ENCODE data around the gene IRAK3. TPM values are rescaled to one million over a fixed set of nuclear protein-coding genes. Genes with fewer than 3 reads are reported as not detected.

IRAK3 gene, protein sequence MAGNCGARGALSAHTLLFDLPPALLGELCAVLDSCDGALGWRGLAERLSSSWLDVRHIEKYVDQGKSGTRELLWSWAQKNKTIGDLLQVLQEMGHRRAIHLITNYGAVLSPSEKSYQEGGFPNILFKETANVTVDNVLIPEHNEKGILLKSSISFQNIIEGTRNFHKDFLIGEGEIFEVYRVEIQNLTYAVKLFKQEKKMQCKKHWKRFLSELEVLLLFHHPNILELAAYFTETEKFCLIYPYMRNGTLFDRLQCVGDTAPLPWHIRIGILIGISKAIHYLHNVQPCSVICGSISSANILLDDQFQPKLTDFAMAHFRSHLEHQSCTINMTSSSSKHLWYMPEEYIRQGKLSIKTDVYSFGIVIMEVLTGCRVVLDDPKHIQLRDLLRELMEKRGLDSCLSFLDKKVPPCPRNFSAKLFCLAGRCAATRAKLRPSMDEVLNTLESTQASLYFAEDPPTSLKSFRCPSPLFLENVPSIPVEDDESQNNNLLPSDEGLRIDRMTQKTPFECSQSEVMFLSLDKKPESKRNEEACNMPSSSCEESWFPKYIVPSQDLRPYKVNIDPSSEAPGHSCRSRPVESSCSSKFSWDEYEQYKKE
- 6.9 TPM for total RNA-seq

DNA sequence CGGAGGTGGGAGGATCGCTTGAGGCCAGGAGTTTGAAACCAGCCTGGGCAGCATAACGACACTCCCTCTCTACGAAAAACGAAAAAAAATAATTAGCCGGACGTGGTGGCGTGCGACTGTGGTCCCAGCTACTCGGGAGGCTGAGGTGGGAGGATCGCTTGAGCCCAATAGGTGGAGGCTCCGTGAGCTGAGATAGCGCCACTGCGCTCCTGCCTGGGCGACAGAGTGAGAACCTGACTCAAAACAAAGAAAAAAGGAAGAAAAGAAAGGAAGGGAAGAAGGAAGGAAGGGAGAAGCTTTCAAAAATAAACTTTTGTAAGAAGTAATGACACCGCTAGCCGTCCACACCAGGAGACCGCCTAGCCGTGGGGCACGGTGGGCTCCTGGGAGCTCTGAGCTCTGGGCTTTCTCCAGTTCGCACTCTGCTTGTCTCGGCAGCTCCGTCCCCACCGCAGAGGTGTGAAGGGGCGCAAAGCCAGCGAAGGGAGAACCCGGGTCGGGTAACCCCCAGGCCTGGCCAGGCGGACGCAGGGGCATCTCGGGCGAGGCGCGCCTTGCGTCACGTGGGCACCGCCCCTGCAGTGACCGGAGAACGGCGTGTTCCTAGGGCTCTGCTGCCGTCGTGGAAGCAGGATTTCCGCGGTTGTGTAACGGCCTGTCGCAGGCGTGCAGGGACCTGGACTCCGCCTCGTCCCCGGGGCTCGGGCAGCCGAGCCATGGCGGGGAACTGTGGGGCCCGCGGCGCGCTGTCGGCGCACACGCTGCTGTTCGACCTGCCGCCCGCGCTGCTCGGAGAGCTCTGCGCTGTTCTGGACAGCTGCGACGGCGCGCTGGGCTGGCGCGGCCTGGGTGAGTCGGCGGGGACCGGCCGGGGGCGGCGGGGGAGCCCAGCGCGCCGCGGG, at the start of gene IRAK3:
Gene IRAK3, plus strand, starts transcription at position 631 of the 902 bp plus-strand sequence. Its CDS starts 86 bp downstream, at position 717.

DNA sequence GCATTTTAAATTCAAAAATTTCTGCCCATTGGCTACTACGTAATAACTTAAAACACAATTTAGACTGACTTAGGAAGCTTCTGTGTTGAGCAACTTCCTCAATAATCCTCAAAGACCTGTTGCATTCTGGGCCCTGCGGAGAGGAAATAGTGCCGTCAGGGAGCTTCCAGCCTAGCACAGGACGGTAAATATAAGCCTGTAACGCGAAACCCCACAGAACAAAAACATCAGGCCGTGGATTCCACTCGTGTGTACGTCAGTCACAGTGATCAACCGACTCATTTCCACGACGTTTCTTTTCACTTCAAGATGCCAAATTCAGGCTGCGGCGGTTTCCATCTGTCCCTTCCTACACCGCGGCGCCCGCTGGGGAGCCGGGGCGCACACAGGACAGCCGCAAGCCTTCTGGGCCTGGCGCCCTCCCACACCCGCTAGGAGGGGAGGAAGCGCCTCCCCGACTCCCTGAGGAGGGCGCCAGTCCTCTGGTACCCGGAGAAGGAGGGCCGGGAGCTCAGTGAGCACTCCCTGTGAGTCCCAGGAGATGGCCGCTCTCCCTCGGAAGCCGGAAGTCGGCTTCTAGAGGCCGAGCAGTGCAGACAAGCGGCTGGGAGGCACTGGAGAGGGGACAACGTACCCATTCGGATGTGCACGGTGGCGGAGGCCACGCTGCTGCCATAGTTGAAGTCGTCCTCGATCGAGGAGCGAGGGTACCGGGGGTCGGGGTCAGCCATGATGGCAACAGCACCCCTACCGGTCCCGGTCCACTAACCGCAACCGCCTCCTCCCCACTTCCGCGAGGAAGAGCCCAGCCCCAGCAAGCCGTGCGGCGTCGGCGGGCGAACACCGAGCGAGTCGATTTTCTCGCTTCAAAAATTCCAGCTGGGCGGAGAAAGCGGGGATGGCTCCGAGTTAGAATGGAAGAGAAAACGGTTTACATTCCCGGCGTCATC, 19.5 kb upstream of the IRAK3 start, which contains the start of gene TMBIM4:
Gene TMBIM4, minus strand, starts transcription at position 776 of the 950 bp plus-strand sequence. Its CDS starts 45 bp downstream, at position 731.

DNA sequence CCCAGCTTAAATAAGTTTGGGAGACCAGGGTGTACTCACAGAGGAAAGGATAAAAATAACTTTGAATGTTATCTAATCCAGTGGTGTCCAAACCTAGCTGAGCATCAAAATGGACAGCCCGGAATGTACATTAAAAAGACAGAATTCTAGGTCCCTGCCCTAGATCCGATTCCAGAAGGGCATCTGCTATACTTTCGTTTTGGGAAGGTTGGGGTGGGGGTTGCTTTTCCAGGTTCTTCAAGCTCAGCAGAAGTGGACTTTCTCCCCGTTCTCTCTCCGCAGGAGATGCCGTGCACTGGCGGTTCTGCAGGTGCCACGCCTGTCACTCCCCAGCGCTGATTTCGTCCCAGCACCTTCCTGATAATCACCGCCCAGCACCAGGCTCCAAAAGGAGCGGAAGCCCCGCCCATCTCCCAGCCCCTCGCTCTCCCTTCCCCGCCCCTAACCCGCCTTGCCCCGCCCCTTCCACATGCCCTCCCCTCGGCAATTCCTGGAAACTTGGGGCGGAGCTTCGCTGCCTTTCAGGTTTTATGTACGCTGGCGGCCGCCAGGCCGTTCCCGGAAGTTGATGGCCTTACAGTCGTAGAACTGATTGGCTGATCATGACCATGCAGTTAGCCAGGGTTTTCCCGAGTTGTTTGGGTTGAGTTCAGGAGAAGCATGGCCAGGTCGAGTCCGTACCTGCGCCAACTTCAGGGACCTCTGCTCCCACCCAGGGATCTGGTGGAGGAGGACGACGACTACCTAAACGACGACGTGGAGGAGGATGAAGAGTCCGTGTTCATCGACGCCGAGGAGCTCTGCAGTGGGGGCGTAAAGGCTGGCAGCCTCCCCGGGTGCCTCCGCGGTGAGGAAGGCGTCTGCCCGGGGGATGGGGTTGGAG, 113.2 kb downstream of the IRAK3 start, which contains the start of gene HELB:
Gene HELB, plus strand, starts transcription at position 550 of the 883 bp plus-strand sequence. Its CDS starts 111 bp downstream, at position 661.

Other genes with a start within 250 kb of the IRAK3 start
- 8.8 TPM for gene LLPH, start 58.5 kb upstream of the IRAK3 start, total RNA-seq
- 24.7 TPM for gene TMBIM4, start 19.2 kb upstream of the IRAK3 start, total RNA-seq
- gene HELB, start 113.3 kb downstream of the IRAK3 start, total RNA-seq: 13.8 TPM

All from parietal lobe (tissue), 1 donor.